Right atrium auricular region (tissue), 2 donors: ENCODE measurements around the gene ALG5. TPM values are rescaled to one million over a fixed set of nuclear protein-coding genes. Genes with fewer than 3 reads are reported as not detected.

Source experiments
- DNase-seq: peaks from one replicate; pipeline ENCODE4 v3.0.0-alpha.2; 2019; ENCODE audit warnings: low spot score
- H3K27ac ChIP-seq, 2 donors: fragments of 200-600 bp; sonication (generic); 1 replicate in 1 of 2; 2 replicates in 1 of 2; pipeline ENCODE4 v1.5.1; 2016 to 2019
- H3K27me3 ChIP-seq, 2 donors: fragments of 200-600 bp; sonication (generic); one replicate each; pipeline versions ENCODE4 v1.5.1 to v1.6.0; 2017 to 2019
- H3K36me3 ChIP-seq: fragments of 200-600 bp; sonication (generic); one replicate; pipeline ENCODE4 v1.5.1; 2016
- H3K4me1 ChIP-seq, 2 donors: fragments of 200-600 bp; sonication (generic); one replicate each; pipeline versions ENCODE4 v1.5.1 to v1.6.0; 2017 to 2019
- H3K4me3 ChIP-seq, 2 donors: fragments of 200-600 bp; sonication (generic); 1 replicate in 1 of 2; 2 replicates in 1 of 2; pipeline ENCODE4 v1.5.1; 2017 to 2019; ENCODE audit warnings: mild to moderate bottlenecking in 1 of 2, moderate library complexity in 1 of 2
- H3K9me3 ChIP-seq, 2 donors: fragments of 200-600 bp; sonication (generic); one replicate each; pipeline ENCODE4 v1.5.1; 2019
- total RNA-seq, 2 donors: library from RNA; depleted of rRNA; stranded (reverse); fragments of >200 nt; gene quantifications; one replicate each; pipeline ENCODE4 v1.1.0, GENCODE V29; 2016
- TF ChIP-seq, protein P1 (sequence below), 2 donors: fragments of 200-600 bp; sonication (generic); IDR thresholded peaks; one replicate each; pipeline ENCODE4 v1.5.1; 2019; ENCODE audit warnings: antibody characterized with exemption in 2 of 2

Gene ALG5
- total RNA-seq, 2 donors from 2014 or later = 15.4 to 17.0 TPM

GRCh38 chr13:36907266-36907665, 91.9 kb downstream of the ALG5 start:
- Histone ChIP-seq H3K4me3 (no peak overlapping the region), H3K27me3 (no peaks in the 10 kb centered on the region), H3K9me3 (no peaks in the 10 kb centered on the region), H3K4me1 (no peaks in the 10 kb centered on the region), H3K36me3 (no peaks in the 10 kb centered on the region), H3K27ac (no peak overlapping the region)
- DNase-seq = no peak
- TF ChIP-seq, protein P1, sequence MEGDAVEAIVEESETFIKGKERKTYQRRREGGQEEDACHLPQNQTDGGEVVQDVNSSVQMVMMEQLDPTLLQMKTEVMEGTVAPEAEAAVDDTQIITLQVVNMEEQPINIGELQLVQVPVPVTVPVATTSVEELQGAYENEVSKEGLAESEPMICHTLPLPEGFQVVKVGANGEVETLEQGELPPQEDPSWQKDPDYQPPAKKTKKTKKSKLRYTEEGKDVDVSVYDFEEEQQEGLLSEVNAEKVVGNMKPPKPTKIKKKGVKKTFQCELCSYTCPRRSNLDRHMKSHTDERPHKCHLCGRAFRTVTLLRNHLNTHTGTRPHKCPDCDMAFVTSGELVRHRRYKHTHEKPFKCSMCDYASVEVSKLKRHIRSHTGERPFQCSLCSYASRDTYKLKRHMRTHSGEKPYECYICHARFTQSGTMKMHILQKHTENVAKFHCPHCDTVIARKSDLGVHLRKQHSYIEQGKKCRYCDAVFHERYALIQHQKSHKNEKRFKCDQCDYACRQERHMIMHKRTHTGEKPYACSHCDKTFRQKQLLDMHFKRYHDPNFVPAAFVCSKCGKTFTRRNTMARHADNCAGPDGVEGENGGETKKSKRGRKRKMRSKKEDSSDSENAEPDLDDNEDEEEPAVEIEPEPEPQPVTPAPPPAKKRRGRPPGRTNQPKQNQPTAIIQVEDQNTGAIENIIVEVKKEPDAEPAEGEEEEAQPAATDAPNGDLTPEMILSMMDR (IDR thresholded peaks at IDR 0.05) = no peak

- TF ChIP-seq, protein P1 (IDR thresholded peaks at IDR 0.05) = no peak
- Histone ChIP-seq H3K27ac (no peak overlapping the region), H3K4me1 (no peaks in the 10 kb centered on the region), H3K36me3 (no peaks in the 10 kb centered on the region), H3K4me3 (no peak overlapping the region), H3K27me3 (no peaks in the 10 kb centered on the region), H3K9me3 (no peaks in the 10 kb centered on the region)
- no peak for DNase-seq
Observed at GRCh38 chr13:36905944-36906343, 93.2 kb downstream of the ALG5 start.

- Histone ChIP-seq H3K27ac (no peak overlapping the region), H3K36me3 (no peaks in the 10 kb centered on the region), H3K27me3 (no peaks in the 10 kb centered on the region), H3K4me3 (no peak overlapping the region), H3K9me3 (peaks cover 0 to 10% of the 10 kb centered on the region in 2 donors), H3K4me1 (no peaks in the 10 kb centered on the region)
- TF ChIP-seq, protein P1 (IDR thresholded peaks at IDR 0.05) = no peak
- no peak for DNase-seq
Observed at GRCh38 chr13:36903925-36904595, 95.1 kb downstream of the ALG5 start.

Other genes starting within 250 kb of the ALG5 start
- 1 to 10 TPM; 1.7 to 2.2 TPM for gene RFXAP, start 180.1 kb downstream of the ALG5 start, total RNA-seq
- gene SMAD9, start 79.1 kb downstream of the ALG5 start, total RNA-seq = 10 to 100 TPM in 1 of 2 donors, 1 to 10 TPM in 1; 3.2 to 15.6 TPM
- 10 to 100 TPM; 11.3 to 14.3 TPM for gene EXOSC8, start 1.4 kb upstream of the ALG5 start, total RNA-seq
- gene SUPT20H, start 60.3 kb upstream of the ALG5 start, total RNA-seq = 10 to 100 TPM; 21.6 to 23.7 TPM
- gene CSNK1A1L, start 106.3 kb upstream of the ALG5 start, total RNA-seq = not detected